MM.1S (cell line): ENCODE data around the gene FHIT.

ENCODE experiments used
- DNase-seq: peaks from one replicate; pipeline ENCODE4 v3.0.0-alpha.2; 2015
- H2AFZ ChIP-seq: fragments of 300-600 bp; sonication (generic); 2 replicates; pipeline ENCODE4 v1.6.0; 2016; ENCODE audit warnings: antibody characterized with exemption, low read length
- H3F3A ChIP-seq: fragments of 300-600 bp; sonication (generic); 2 replicates; pipeline ENCODE4 v1.6.1; 2016; ENCODE audit warnings: mild to moderate bottlenecking, antibody characterized with exemption, low read length, moderate library complexity, mixed read lengths; ENCODE audit not compliant: insufficient read depth
- H3K27ac ChIP-seq: fragments of 300-600 bp; sonication (generic); 2 replicates; pipeline ENCODE4 v1.5.1; 2016; ENCODE audit warnings: mild to moderate bottlenecking, low read length
- H3K27me3 ChIP-seq: fragments of 300-600 bp; sonication (generic); replicated peaks from 2 replicates; pipeline ENCODE4 v1.6.0; 2016; ENCODE audit warnings: low read length; ENCODE audit not compliant: insufficient read depth
- H3K36me3 ChIP-seq: fragments of 300-600 bp; sonication (generic); replicated peaks from 2 replicates; pipeline ENCODE4 v1.6.1; 2016; ENCODE audit warnings: mild to moderate bottlenecking, low read length, mixed read lengths; ENCODE audit not compliant: insufficient read depth
- H3K4me1 ChIP-seq: fragments of 300-600 bp; sonication (generic); 2 replicates; pipeline ENCODE4 v1.6.1; 2016; ENCODE audit warnings: low read length, mixed read lengths
- H3K4me2 ChIP-seq: fragments of 300-600 bp; sonication (generic); 2 replicates; pipeline ENCODE4 v1.6.0; 2016; ENCODE audit warnings: low read depth, low read length
- H3K4me3 ChIP-seq: fragments of 300-600 bp; sonication (generic); 2 replicates; pipeline ENCODE4 v1.5.1; 2016; ENCODE audit warnings: low read length, mixed read lengths
- H3K79me2 ChIP-seq: fragments of 300-600 bp; sonication (generic); 2 replicates; pipeline ENCODE4 v1.6.1; 2016; ENCODE audit warnings: mixed run types, low read length, mixed read lengths
- H3K9ac ChIP-seq: fragments of 300-600 bp; sonication (generic); 2 replicates; pipeline ENCODE4 v1.6.1; 2016; ENCODE audit warnings: low read length, mixed read lengths
- H3K9me2 ChIP-seq: fragments of 300-600 bp; sonication (generic); replicated peaks from 2 replicates; pipeline ENCODE4 v1.6.1; 2016; ENCODE audit warnings: mild to moderate bottlenecking, low read length, mixed read lengths; ENCODE audit not compliant: insufficient read depth
- H3K9me3 ChIP-seq: fragments of 300-600 bp; sonication (generic); replicated peaks from 2 replicates; pipeline ENCODE4 v1.6.1; 2016; ENCODE audit warnings: mild to moderate bottlenecking, low read length, mixed read lengths; ENCODE audit not compliant: insufficient read depth
- H4K20me1 ChIP-seq: fragments of 300-600 bp; sonication (generic); 2 replicates; pipeline ENCODE4 v1.6.1; 2016; ENCODE audit warnings: mild to moderate bottlenecking, low read length, moderate library complexity, mixed read lengths; ENCODE audit not compliant: insufficient read depth
- EZH2 ChIP-seq: fragments of 300-600 bp; sonication (generic); optimal IDR thresholded peaks from 2 replicates; pipeline ENCODE3; 2017; ENCODE audit warnings: low read depth, mild to moderate bottlenecking, antibody characterized with exemption, low read length, mixed read lengths
- EZH2phosphoT487 ChIP-seq: fragments of 300-600 bp; sonication (generic); IDR thresholded peaks from 2 replicates; pipeline ENCODE4 v1.6.1; 2018; ENCODE audit warnings: antibody characterized with exemption, low read length
- TF ChIP-seq, protein P1 (sequence below): fragments of 300-600 bp; sonication (generic); IDR thresholded peaks from 2 replicates; pipeline ENCODE4 v1.5.1; 2016; ENCODE audit warnings: antibody characterized with exemption, low read length, mixed read lengths

The FHIT gene

DNA sequence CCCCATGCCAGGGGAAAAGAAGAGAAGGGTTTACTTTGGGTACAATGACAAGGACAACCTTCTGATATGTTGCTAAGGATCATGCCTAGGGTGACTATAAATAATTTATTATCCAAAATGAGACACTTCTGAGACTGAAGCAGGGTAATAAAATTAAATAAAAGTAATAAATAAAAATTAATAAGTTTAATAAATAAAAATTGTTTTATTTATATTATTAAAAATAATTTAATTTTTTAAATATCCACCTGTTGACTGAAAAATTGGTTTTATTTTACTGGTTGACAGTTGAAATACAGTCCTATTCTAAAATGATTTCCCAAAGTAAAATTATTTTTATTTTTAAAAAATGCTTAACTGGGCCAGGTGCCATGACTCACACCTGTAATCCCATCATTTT lies 102.0 kb downstream of the FHIT start:
- H4K20me1 ChIP-seq = no peaks in the 10 kb centered on the region
- DNase-seq = no peak
- no peak overlapping the region for H2AFZ ChIP-seq
- H3K4me2 ChIP-seq = no peak overlapping the region
- TF ChIP-seq, protein P1, sequence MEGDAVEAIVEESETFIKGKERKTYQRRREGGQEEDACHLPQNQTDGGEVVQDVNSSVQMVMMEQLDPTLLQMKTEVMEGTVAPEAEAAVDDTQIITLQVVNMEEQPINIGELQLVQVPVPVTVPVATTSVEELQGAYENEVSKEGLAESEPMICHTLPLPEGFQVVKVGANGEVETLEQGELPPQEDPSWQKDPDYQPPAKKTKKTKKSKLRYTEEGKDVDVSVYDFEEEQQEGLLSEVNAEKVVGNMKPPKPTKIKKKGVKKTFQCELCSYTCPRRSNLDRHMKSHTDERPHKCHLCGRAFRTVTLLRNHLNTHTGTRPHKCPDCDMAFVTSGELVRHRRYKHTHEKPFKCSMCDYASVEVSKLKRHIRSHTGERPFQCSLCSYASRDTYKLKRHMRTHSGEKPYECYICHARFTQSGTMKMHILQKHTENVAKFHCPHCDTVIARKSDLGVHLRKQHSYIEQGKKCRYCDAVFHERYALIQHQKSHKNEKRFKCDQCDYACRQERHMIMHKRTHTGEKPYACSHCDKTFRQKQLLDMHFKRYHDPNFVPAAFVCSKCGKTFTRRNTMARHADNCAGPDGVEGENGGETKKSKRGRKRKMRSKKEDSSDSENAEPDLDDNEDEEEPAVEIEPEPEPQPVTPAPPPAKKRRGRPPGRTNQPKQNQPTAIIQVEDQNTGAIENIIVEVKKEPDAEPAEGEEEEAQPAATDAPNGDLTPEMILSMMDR = no peak
- no peak for TF ChIP-seq EZH2phosphoT487
- no peak for TF ChIP-seq EZH2
- no peak overlapping the region for H3K4me3 ChIP-seq
- no peak overlapping the region for H3K27ac ChIP-seq
- H3K79me2 ChIP-seq = no peaks in the 10 kb centered on the region
- no peaks in the 10 kb centered on the region for H3K9me3 ChIP-seq
- H3F3A ChIP-seq = no peaks in the 10 kb centered on the region
- no peaks in the 10 kb centered on the region for H3K27me3 ChIP-seq
- H3K9ac ChIP-seq = no peak overlapping the region
- H3K4me1 ChIP-seq = peaks cover 10% of the 10 kb centered on the region
- H3K36me3 ChIP-seq = no peaks in the 10 kb centered on the region
- no peaks in the 10 kb centered on the region for H3K9me2 ChIP-seq

DNA sequence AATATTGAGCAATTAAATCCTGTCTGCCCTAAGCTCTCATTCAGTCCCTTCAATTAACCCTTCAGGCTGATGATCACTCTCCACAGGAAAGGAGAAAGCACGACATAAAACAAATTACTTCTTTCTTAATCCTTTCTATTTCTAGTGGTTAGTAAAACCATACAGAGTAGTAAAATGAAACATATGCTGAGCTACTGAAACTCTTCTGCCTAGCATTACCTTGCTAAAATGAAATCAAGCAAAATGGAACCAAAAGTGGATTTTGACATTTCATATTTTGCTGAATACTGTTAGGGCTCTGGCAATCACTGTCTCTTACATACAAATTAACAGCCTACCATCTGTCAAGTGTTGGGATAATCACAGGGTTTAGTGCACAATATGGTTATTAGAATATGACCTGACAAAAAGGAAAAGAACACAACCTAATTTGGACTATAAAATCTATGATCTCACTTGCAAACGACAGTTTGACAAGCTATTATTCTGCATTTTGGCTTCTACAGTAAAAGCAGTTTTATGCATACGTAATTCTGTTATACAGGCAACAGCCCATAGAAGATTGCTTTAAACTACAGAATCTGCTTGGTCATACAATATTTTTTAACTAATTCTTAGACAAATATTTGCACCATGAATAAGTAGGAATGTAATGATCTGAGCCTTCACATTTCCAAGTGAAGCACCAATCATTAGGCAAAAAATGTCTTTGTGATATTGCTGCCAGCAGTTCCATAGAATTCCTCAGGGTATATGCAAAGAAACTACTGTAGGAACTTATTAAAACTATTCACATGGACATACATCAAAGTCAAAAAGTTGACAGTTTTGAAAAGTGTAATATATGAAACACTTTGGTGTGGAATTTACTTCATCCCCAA lies 105.0 kb downstream of the FHIT start:
- Histone ChIP-seq H3K27me3 (no peaks in the 10 kb centered on the region), H3F3A (no peaks in the 10 kb centered on the region), H3K9me2 (no peaks in the 10 kb centered on the region), H3K27ac (no peak overlapping the region), H3K4me2 (no peak overlapping the region), H3K4me3 (no peak overlapping the region), H3K36me3 (no peaks in the 10 kb centered on the region), H3K79me2 (no peaks in the 10 kb centered on the region), H3K9me3 (no peaks in the 10 kb centered on the region), H2AFZ (no peak overlapping the region), H3K9ac (no peak overlapping the region), H4K20me1 (no peaks in the 10 kb centered on the region), H3K4me1 (peaks cover 10% of the 10 kb centered on the region)
- no peak for TF ChIP-seq EZH2
- DNase-seq = peak; percentile 39

DNA sequence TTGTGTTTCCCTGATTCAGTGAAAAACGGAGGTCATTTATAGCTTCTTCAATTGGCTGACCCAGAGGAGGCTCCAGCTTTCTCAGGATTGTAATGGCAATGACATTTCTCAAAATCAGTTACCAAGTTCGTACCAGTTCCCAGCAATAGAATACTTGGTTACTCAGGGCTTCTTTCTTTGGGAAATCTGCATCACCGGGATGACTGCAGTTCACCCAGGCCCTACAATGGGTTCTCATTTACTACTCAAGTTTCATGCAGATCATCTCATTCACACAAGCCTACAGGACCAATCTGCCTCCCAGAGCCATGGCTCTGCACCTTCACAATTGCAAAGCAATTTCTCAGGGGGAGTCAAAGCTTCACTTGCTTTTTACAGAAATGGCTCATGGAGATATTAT lies 109.6 kb downstream of the FHIT start:
- H3K27me3 ChIP-seq = no peaks in the 10 kb centered on the region
- H3K27ac ChIP-seq = no peak overlapping the region
- no peaks in the 10 kb centered on the region for H3F3A ChIP-seq
- no peaks in the 10 kb centered on the region for H3K79me2 ChIP-seq
- H3K9ac ChIP-seq = no peak overlapping the region
- DNase-seq = no peak
- H3K4me2 ChIP-seq = no peak overlapping the region
- TF ChIP-seq, protein P1 = no peak
- TF ChIP-seq EZH2 = no peak
- TF ChIP-seq EZH2phosphoT487 = no peak
- no peaks in the 10 kb centered on the region for H4K20me1 ChIP-seq
- no peak overlapping the region for H3K4me3 ChIP-seq
- no peaks in the 10 kb centered on the region for H3K36me3 ChIP-seq
- no peak overlapping the region for H2AFZ ChIP-seq
- peaks cover 9% of the 10 kb centered on the region for H3K4me1 ChIP-seq
- no peaks in the 10 kb centered on the region for H3K9me2 ChIP-seq
- no peaks in the 10 kb centered on the region for H3K9me3 ChIP-seq

DNA sequence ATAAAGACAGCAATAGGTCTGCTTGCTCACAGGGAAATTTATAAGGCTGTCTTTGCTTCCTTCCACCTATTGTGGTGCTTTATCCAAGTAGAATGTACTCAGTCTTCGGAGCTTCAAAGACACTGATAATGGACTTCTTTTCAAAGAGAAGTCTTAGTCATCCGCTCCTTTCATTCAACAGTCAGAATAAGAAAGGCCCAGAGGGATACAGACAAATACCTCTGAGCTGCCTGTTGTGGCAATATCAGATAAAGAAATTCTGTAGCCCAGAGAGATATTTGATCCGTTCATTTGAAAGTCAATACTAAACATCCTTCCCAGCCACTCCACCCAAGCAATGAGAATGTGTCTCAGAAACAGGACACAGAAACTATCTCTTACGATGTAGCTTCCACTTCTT lies 110.0 kb downstream of the FHIT start:
- Histone ChIP-seq H3K27me3 (no peaks in the 10 kb centered on the region), H3K9me2 (no peaks in the 10 kb centered on the region), H3K36me3 (no peaks in the 10 kb centered on the region), H3K4me2 (no peak overlapping the region), H3K9me3 (no peaks in the 10 kb centered on the region), H3K4me3 (no peak overlapping the region), H4K20me1 (no peaks in the 10 kb centered on the region), H3K79me2 (no peaks in the 10 kb centered on the region), H3K27ac (no peak overlapping the region), H3K9ac (no peak overlapping the region), H3F3A (no peaks in the 10 kb centered on the region), H2AFZ (no peak overlapping the region), H3K4me1 (peaks cover 4% of the 10 kb centered on the region)
- no peak for DNase-seq
- TF ChIP-seq, protein P1 = no peak
- TF ChIP-seq EZH2 = no peak
- no peak for TF ChIP-seq EZH2phosphoT487
